HL-60/S4 (cell line): ENCODE data around the gene FBLIM1.

Source experiments
- in situ Hi-C: fragments of 300-500 bp; cut with MboI; formaldehyde crosslinking; loops from 2 replicates; pipeline ENCODE4 v1.14.3; 2022; ENCODE audit warnings: low sequenced_read_pairs

The FBLIM1 gene

DNA sequence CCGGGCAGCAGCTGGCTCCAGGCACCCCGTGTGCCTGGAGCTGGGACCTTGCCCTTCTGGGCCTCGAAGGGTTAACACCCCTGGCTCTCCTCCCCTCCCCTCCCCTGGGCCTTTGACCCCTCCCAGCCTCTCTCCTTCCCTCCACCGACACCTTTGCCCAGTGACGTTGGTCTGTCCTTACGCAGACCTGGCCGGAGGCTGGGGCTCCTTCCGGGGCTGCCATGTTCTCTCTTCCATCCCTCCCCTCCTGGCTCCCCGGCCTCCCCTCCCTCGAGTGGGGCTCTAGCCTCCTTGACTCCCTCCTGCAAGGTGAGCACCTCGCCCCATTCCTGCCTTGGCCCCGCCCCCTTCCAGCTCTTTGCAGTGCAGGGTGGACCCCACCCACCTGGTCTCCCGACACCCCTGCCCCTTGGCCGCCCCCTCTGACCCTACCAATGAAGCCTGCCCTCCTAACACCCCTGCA lies 16.2 kb upstream of the FBLIM1 start, which contains the start of gene TMEM82:
TSS of gene TMEM82 (plus strand) at position 161 of the 463 bp plus-strand sequence. CDS start at position 222, 61 bp downstream.
- in situ Hi-C loops = no loop called here

DNA sequence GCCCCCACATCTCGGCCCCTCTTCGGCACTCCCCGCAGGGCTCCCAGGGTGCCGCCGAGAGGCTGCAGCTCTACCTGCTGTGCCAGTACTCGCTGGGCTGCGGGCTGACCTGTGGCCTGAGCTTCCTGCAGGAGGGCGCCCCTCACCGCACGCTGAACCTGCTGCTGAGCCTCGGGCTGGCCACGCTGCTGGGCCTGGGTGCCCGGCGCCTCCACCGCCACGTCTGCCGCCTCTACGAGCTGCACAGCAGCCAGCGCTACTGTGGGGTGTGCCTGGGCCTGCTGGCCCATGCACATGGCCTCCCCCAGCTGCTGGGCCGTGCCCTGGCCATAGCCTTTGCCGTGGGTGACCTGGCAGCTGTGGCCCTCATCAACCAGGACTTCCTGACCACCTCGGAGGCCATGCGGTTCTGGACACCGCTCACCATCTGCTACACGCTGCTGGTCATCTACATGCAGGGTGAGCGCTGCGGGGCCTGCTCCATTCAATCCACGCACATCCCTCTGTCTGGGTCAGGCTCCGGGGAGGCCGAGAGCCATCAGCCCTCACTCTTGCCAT lies 14.4 kb upstream of the FBLIM1 start:
- in situ Hi-C loops = no loop called here

DNA sequence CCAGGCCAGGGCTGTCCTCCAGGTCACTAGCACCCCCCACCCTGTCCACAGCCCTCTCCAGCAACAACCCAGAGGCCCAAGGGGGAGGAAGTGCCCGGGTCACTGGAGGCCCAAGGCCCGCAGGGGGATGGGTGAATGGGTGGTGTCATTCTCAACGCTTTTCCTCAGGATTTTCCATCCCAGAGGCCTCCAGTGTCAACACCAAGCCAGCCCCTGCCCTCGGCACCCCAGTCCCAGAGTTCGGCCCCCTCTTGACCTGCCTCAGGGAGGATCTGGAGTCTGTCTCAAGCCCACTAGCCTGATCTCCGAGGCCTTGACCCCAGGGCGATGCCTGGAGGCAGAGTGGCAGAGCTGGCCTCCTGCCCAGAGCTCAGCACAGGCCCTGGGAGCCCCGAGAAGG lies 11.2 kb upstream of the FBLIM1 start:
- in situ Hi-C loops = no loop called here

DNA sequence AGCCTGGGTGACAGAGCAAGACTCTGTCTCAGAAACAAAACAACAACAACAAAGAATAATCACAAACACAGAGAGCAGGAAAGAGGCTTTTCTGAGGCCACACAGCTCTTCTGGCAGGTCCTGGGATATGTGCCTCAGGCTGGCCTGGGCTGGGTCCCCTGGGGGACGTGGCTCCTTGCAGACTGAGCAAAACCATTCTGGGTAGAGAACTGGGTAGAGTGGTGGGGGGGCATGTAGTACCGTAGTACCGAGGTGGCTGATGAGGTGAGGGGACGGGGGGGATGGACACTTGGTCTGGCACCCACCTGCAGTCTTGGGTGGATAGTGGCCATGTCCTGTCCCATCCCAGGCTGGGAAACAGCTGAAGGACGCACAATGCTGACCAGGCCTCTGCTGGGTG lies 10.3 kb upstream of the FBLIM1 start:
- in situ Hi-C loops = no loop called here

DNA sequence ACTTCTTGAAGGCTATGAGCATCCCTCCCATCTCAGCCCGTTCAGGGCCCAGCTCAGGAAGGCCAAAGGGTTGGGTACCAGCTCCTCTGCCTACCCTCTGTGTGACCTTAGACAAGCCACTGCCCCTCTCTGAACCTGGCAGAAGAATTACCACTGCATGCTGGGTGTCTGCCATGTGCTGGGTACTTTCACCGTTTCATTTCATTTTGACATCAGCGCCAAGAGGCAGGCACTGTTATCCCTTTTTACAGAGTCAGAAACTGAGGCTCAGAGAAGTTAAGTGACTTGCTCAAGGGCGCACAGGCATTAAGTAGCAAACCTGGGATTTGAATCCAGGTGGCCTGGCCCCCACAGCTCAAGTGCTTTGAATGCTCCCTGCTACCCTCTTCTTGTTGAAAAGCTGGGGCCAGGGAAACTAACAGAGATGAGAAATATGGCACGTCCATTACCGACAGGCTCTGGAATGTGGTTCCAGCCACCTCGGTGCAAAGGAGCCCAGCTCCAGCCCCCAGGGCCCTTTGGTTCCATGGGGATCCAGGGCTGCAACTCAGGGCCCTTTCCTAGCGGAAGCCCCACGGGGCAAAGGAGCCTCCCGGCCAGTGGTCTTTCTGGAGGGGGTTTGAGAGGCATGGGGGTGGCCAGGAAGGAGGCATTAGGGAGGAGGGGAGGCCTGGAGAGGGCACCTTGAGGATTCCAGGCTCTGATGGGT lies 9.8 kb upstream of the FBLIM1 start:
- in situ Hi-C loops = no loop called here

DNA sequence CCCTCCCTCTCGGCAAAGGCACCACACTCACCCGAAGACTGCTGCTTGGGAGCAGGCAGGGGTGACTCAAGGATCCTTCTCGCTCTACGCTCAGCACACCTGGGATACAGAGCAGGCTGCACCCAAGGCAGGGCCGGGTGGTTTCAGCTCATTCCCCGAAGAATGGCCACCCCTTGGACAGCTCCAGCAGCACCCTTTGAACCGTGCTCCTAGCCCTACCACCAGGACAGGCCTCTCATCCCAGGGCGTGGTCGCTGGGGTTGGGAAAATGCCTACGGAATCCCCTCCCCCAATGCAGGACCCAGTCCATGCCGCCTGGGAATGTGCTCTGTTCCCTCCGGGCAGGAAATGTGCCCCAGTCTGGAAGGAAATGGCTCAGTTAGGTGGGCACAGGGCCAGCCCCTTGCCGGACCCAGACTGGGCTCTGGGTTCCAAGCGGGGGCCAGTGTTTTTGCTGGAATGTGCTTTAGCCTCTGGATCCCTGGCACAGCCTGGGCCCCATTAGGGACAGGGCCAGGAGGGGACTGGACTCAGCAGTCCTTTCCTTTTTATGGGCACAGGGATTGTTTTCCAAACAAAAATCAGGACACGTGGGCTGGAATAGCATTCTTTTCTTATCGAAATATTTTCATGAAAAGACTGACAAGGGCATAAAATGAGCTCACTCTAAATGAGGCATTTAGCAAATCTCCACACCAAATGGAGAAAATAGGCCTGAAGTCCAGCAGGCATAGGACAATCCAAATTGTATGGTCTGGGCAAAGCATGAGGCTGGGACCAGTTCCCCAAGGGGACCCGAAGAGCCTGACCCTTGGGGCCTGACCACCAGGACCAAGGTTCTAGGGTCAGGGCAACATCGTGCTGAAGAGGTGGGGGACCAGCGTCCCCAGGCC lies 8.9 kb upstream of the FBLIM1 start:
- in situ Hi-C loops = no loop called here

DNA sequence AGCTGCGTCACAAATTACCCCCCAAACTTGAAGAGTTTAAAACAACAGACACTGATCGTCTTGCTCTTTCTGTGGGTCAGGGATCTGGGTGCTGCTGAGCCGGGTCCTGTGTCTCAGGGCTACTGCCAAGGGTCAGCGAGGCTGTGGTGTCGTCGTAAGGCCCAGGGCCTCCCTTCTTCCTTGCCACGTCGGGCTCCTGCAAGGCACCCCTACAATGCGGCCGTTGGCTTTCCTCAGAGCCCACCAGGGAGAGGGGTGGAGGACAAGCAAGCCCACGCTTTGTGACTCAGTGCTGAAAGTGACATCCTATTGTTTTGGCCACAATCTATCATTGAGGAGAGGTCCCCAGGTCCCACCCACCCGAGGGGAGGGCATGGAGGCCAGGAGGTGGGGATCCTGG lies 7.7 kb upstream of the FBLIM1 start:
- in situ Hi-C loops = no loop called here

DNA sequence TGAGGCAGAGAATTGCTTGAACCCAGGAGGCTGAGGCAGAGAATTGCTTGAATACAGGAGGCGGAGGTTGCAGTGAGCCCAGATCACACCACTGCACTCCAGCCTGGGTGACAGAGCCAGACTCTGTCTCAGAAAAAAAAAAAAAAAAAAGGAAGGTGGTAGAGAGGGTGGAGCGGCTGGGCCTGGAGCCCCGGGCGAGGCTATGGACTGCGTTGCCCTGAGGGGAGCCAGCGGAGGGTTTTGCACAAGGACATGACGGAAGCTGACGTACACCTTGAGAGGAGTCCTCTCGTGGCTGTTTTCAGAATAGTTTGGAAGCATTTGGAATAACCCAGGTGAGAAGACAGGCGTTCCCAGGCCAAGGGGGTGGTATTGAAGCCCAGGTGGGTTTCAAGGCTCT lies 6.9 kb upstream of the FBLIM1 start:
- in situ Hi-C loops = no loop called here

DNA sequence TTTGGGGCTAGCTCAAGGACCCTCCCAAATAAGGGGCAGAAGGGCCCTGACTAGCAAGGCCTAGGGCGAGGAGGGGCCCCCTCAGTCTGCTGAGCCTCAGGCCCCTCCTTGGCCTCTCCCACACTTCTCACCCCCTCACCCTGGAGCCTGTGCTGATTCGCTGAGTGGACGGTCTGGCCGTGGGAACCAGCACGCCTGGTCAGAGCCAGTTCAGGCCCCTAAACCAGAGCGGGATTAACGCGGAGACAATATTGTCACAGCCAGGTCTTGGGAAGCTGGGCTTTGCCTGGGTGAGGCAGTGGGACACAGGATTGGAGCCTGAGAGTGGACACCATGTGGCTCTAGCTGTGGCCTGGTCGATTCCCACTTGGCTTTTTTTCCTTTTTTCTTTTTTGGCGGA lies 4.8 kb upstream of the FBLIM1 start:
- in situ Hi-C loops = no loop called here

DNA sequence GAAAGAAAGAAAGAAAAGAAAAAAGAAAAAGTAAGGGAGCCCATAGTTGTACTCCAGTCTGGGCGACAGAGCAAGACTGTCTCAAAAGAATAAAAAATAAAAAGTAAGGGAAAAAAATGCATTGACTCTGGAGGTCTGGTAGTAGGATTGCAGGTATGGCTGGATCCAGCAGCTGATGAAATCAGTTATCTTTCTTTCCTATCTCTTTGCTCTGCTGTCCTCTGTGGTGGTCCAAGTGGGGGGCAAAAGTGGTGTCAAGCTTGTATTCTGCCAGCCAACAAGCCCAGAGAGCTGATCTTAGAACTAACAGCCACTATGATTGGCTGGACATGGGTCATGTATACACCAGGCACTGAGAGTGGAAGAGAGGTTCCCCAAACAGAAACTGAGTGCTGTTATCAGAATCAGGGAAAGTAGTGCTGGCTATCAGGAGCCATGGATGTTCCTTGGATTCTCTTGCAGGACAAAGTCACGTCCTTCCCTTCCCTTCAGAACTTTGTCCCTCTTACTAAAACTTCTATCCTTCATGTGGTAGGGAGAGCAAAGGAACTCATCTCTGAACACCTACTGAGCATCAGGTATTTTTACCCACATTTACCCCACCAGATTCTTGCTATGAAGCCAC lies 3.5 kb upstream of the FBLIM1 start:
- in situ Hi-C loops = no loop called here

DNA sequence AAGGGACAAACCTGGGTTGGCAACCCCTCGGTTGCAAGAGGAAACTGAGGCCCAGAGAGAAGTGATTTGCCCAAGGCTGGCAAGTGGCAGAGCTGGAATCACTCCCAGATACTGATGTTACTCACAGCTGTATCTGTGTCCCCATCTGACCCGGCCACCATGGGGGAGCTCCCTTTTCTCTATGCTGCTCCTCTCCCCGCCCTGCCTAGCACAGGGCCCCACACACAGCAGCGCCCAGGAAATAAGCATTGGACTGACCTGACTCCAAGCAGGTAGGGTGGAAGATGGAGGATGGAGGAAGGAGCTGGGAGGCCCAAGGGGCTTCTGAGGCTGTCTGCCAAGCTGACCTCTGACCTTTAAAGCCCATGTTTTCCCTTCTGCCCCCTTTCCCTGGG lies 3.0 kb upstream of the FBLIM1 start:
- in situ Hi-C loops = no loop called here

DNA sequence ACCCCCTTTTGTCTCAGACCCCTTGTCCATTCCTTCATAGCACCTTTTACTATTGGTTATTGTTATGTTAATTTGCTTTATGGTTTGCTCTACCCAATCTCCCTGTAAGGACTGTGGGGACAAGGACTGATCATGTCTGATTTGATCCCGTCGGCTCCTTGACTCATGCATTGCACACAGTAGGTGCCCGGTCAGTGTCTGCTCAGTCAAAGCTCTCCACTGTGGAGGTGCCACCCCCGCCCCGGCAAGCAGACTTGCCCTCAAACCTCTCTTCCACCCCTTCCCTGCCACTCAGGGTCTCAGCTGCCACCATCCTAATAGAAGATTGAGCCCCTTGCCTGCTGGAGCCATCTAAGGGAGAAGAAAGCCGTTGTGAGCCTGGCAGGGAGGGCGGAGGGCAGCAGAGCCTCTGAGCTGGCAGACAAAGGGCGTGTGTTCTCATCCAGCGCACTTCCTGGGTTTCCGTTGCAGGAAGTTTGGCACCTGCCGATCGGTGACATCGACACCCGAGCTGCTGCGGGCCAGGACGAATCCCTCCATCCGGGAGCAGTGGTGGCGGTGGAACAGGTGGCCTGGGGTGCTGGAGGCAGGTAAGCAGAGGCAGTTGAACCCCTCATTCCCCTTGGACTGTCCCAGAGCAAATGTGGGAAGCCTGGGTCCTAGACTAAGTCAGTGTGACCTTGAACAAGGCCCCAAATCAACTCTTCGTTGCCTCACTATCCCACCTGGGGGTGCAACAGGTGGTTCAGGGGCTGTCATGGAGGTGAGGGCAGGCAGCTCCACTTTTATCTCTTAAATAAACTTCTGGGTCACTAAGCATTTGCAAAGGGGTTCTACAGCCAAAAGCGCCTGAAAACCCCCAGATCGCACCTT lies 2.2 kb upstream of the FBLIM1 start:
- in situ Hi-C loops = no loop called here

DNA sequence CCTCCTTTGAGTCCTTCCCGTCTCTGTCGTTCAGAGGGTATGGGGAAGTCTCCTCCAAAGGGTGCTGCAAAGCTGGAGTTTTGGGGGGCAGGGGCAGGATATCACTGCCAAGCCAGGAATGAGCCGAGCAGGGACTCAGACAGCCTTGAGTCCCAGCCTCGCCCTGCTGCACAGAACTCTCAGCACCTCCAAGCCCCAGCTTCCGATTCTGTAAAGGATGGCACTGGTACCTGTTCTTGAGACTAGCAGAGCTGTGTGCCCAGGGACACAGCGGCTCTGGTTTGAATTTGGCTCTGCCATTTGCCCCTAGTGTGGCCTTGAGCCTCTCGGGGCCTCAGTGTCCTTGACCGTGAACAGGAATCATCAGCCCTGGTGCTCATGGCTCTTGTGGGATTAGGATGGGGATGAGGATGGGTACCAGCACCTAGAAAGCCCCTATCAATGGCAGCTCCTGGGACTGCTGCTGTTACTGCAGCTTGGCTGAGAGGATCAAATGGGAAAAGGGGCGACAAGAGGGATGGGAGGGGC lies 1.5 kb upstream of the FBLIM1 start:
- in situ Hi-C loops = no loop called here

DNA sequence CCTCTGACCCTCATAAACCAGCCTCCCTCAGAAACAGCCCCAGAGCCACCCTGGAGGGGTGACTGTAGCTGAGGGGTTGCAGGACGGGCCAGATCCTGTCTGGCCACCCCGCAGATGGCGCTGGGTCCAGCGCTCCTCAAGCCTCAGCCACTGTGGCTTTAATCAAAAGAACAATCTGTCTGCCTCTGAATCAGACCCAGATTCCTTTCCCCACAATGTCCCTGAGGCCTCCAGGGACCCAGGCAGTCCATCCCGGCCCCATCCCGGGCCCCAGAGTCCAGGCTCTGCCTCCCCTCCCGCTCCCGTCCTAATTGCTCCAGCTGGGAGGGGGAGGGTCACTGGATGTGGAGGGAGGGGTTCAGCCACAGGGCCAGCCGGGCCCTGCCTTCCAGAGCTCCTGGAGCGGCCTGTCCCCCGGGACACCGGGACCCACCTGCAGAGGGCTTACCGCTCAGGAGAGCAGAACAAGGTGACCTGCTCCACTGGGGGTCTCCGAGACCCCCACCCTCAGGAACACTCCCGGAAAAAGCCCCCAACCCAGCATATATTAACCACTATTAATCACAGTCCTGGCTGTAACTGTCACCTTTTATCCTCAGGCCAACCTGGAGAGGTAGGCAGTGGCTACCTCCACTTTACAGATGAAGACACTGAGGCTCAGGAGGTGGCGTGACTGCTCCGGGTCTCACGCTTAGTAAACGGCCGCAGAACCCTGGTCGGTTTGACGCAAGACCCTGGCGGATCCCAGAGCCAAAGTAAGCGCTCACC lies 836 bp upstream of the FBLIM1 start:
- in situ Hi-C loops = no loop called here

DNA sequence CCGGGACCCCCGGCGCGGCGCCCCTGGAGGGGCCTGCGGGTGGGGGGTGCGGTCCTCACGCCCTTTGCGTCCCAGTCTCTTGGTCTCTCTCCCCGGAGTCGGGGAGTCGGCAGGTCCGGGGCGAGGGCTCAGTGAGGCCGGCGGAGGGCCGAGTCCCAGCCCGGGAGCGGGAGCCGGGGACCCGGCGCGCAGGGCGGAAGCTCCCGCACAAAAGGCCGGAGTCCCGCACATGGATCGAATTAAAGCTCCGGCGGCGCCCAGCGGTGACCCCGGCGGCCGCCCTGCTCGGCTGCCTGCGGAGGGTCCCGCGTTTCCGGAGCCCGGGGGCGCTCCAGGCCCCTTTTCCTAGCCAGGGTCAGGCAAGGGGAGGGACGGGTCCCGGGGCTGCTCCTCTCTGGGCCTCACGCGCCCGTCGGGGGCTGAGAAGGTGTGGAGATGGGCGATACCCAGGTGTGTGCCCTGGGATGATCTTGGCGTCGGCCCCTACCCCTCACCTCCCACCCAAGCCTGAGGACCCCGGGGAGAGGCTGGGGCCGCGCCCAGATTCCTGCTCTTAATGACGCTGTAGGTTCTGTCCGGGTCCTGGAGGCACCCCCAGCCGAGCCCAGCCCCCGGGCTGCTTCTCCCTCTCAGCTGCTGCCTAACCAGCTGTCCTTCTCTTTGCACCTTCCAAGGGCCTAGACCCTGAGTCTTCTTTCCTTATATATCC lies 512 bp downstream of the FBLIM1 start:
- in situ Hi-C loops = no loop called here

DNA sequence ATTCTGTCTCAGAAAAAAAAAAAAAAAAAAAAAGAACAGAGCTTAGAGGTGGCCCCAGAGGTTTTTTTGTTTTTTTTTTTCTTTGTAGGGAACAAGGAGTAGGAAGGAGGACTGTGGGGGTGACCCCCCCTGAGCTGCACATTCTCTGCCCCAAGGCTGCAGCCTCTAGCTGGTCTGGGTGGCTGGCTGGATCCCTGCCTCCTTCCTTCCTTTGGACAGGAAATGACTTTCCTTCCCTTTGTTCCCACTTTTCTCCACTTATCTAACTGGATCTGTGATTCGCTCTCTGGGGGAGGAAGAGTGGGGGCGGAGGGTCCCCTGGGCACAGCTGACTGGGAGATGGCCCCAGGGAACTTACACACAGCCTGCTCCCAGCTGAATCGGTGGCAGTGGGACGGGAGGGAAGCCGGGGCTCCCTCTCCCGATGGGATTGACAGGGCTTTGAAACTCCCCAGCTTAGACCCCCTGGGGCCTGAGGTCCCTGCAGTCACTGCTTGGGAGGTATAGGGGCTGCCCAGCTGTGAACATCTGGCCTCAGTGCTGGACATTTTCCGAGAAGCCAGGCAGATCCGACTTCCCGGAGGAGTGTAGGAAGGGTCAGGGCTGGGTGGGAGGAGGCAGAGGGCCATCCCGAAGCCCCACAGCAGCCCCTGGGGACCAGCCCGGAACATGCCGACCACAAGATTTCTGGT lies 2.1 kb downstream of the FBLIM1 start:
- in situ Hi-C loops = no loop called here

DNA sequence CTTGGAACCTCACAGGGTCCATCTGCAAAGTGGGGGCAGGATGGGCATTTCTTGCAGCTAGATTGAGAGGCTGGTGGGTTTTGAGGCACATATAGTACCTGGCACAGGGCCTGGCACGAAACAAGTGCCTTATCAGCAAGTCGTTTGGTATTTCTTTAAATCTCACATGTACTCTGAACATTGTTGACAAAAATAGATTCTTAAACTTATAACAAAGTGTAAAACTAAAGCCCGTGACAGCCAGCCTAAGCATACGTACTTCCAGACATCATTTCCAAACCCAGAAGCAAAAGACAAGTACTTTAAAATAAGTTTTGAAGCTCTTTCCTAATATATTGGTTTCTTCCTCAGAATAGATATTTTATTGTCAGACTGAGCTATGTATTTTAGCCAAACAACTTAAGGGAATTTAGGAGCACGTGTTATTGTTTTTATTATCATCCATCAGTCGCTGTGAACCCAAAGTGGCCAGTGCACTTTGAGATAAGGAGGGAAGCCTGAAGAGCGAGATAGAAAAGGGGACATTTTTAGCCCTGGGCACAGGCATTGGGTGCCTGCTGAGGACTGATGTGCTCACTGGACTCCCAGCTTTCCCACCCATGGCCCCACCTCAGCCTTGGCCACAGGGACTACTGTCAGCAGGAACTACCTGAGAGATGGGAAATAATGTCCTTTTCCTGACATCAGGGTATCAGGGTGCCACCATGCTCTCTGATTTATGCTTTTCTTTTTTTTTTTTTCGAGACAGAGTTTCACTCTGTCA lies 3.0 kb downstream of the FBLIM1 start:
- in situ Hi-C loops = no loop called here
